ENCODE results near the gene MTCL1. TPM values are rescaled to one million over a fixed set of nuclear protein-coding genes. Genes with fewer than 3 reads are reported as not detected.

The MTCL1 gene
- total RNA-seq, 3 donors from 2014 or later (not counting 1 experiment from before 2014, with no cell fraction given), result 0.38 to 1.5 (median 0.43) TPM

GRCh38 chr18:8799596-8800441 is 94.5 kb downstream of the MTCL1 start:
- no peak for DNase-seq

GRCh38 chr18:8800445-8800844 is 95.1 kb downstream of the MTCL1 start:
- H3K4me3 ChIP-seq (ENCODE audit: low read length), result no peak overlapping the region
- 84% methylated on average over 9 of the region's 9 CpGs for whole genome bisulfite sequencing (ENCODE audit: insufficient coverage)

More at GRCh38 chr18:8799596-8800441, 94.5 kb downstream of the MTCL1 start:
- H3K9me3 Mint-ChIP-seq, result no peaks in the 10 kb centered on the region
- no peaks in the 10 kb centered on the region for H3K4me1 ChIP-seq (ENCODE audit: control insufficient read depth, insufficient read depth, low read length)
- H3K9me3 ChIP-seq (ENCODE audit: control insufficient read depth, insufficient read depth, low read length), result no peaks in the 10 kb centered on the region
- no peak overlapping the region for H3K27ac ChIP-seq (ENCODE audit: low read length)
- H3K36me3 ChIP-seq (ENCODE audit: control insufficient read depth, insufficient read depth, low read length), result no peaks in the 10 kb centered on the region
- H3K4me1 Mint-ChIP-seq, result no peaks in the 10 kb centered on the region
- no peaks in the 10 kb centered on the region for H3K27me3 ChIP-seq (ENCODE audit: control insufficient read depth, insufficient read depth, low read length)
- no peaks in the 10 kb centered on the region for H3K36me3 Mint-ChIP-seq
- no peak for TF ChIP-seq CTCF (IDR thresholded peaks at IDR 0.05)
- no peak overlapping the region for H3K4me3 ChIP-seq (ENCODE audit: low read length)
- WGBS (ENCODE audit: insufficient coverage), result 84% methylated on average over 29 of the region's 29 CpGs
- H3K27ac Mint-ChIP-seq, result no peak overlapping the region
- intact Hi-C loops (cut with micrococcal nuclease), result no loop called here
- no peak for ATAC-seq
- H3K4me3 Mint-ChIP-seq, result no peak overlapping the region
- peaks cover 0 to 15% of the 10 kb centered on the region in 2 donors for H3K27me3 Mint-ChIP-seq (ENCODE audit: low read depth in 2 of 2)

GRCh38 chr18:8800876-8801262 is 95.5 kb downstream of the MTCL1 start:
- Histone ChIP-seq H3K4me3 (ENCODE audit: low read length) (no peak overlapping the region), H3K27ac (ENCODE audit: low read length) (no peak overlapping the region), H3K9me3 (ENCODE audit: control insufficient read depth, insufficient read depth, low read length) (no peaks in the 10 kb centered on the region), H3K4me1 (ENCODE audit: control insufficient read depth, insufficient read depth, low read length) (no peaks in the 10 kb centered on the region), H3K27me3 (ENCODE audit: control insufficient read depth, insufficient read depth, low read length) (no peaks in the 10 kb centered on the region), H3K36me3 (ENCODE audit: control insufficient read depth, insufficient read depth, low read length) (no peaks in the 10 kb centered on the region)
- ATAC-seq, result no peak
- no peaks in the 10 kb centered on the region for H3K4me1 Mint-ChIP-seq
- no peak overlapping the region for H3K4me3 Mint-ChIP-seq
- WGBS (ENCODE audit: insufficient coverage), result 94% methylated on average over 4 of the region's 4 CpGs
- H3K36me3 Mint-ChIP-seq, result no peaks in the 10 kb centered on the region
- H3K27me3 Mint-ChIP-seq (ENCODE audit: low read depth in 2 of 2), result peaks cover 0 to 11% of the 10 kb centered on the region in 2 donors
- intact Hi-C loops (cut with micrococcal nuclease), result no loop called here
- no peaks in the 10 kb centered on the region for H3K9me3 Mint-ChIP-seq
- no peak overlapping the region for H3K27ac Mint-ChIP-seq
- no peak for DNase-seq
- no peak for TF ChIP-seq CTCF (IDR thresholded peaks at IDR 0.05)

More at GRCh38 chr18:8800445-8800844, 95.1 kb downstream of the MTCL1 start:
- H3K36me3 Mint-ChIP-seq, result no peaks in the 10 kb centered on the region
- peaks cover 0 to 12% of the 10 kb centered on the region in 2 donors for H3K27me3 Mint-ChIP-seq (ENCODE audit: low read depth in 2 of 2)
- ATAC-seq (no peak), DNase-seq (no peak)
- Histone ChIP-seq H3K27ac (ENCODE audit: low read length) (no peak overlapping the region), H3K27me3 (ENCODE audit: control insufficient read depth, insufficient read depth, low read length) (no peaks in the 10 kb centered on the region), H3K9me3 (ENCODE audit: control insufficient read depth, insufficient read depth, low read length) (no peaks in the 10 kb centered on the region), H3K4me1 (ENCODE audit: control insufficient read depth, insufficient read depth, low read length) (no peaks in the 10 kb centered on the region), H3K36me3 (ENCODE audit: control insufficient read depth, insufficient read depth, low read length) (no peaks in the 10 kb centered on the region)
- TF ChIP-seq CTCF (IDR thresholded peaks at IDR 0.05), result no peak
- no peaks in the 10 kb centered on the region for H3K4me1 Mint-ChIP-seq
- no peaks in the 10 kb centered on the region for H3K9me3 Mint-ChIP-seq
- H3K4me3 Mint-ChIP-seq, result no peak overlapping the region
- no peak overlapping the region for H3K27ac Mint-ChIP-seq
- intact Hi-C loops (cut with micrococcal nuclease), result no loop called here

Data from natural killer cell (primary cell).